Measurements from ENCODE around the gene ERBB4. TPM values are rescaled to one million over a fixed set of nuclear protein-coding genes. Genes with fewer than 3 reads are reported as not detected.
"Not testable (repeated sequence)": the region's sequence is repeated elsewhere in the genome, so short reads cannot be mapped to it uniquely, and the experiment has no call there.

ERBB4 gene
- polyA plus RNA-seq, 1 experiment = not detected

- ChIA-PET POLR2A (no interaction called here), CTCF (no interaction called here)
- Histone ChIP-seq H3K9me3 (ENCODE audit: control insufficient read depth, insufficient read depth, low read length) (no peaks in the 10 kb centered on the region), H3K4me3 (ENCODE audit: low read depth, low read length) (no peak overlapping the region), H3K27me3 (ENCODE audit: control insufficient read depth, insufficient read depth, low read length) (no peaks in the 10 kb centered on the region), H3K27ac (ENCODE audit: low read depth, low read length) (no peak overlapping the region)
- DNase-seq (ENCODE audit: low read depth, low spot score) = no peak
- TF ChIP-seq, protein P1, sequence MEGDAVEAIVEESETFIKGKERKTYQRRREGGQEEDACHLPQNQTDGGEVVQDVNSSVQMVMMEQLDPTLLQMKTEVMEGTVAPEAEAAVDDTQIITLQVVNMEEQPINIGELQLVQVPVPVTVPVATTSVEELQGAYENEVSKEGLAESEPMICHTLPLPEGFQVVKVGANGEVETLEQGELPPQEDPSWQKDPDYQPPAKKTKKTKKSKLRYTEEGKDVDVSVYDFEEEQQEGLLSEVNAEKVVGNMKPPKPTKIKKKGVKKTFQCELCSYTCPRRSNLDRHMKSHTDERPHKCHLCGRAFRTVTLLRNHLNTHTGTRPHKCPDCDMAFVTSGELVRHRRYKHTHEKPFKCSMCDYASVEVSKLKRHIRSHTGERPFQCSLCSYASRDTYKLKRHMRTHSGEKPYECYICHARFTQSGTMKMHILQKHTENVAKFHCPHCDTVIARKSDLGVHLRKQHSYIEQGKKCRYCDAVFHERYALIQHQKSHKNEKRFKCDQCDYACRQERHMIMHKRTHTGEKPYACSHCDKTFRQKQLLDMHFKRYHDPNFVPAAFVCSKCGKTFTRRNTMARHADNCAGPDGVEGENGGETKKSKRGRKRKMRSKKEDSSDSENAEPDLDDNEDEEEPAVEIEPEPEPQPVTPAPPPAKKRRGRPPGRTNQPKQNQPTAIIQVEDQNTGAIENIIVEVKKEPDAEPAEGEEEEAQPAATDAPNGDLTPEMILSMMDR (IDR thresholded peaks at IDR 0.05; ENCODE audit: low read depth, low read length) = no peak
Measured at GRCh38 chr2:212465456-212465855, 73.1 kb downstream of the ERBB4 start.

DNA sequence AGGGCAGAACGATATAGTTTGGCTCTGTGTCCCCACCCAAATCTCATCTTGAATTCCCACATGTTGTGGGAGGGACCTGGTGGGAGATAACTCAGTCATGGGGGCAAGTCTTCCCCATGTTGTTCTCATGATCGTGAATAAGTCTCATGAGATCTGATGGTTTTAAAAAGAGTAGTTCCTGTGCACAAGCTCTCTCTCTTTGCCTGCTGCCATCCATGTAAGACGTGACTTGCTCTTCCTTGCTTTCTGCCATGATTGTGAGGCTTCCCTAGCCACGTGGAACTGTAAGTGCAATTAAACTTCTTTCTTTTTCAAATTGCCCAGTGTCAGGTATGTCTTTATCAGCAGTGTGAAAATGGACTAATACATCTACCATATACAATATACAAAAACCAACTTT, 76.9 kb downstream of the ERBB4 start:
- CTCF ChIA-PET; DNase-seq (ENCODE audit: low read depth, low spot score); H3K27ac ChIP-seq (ENCODE audit: low read depth, low read length); H3K27me3 ChIP-seq (ENCODE audit: control insufficient read depth, insufficient read depth, low read length); H3K9me3 ChIP-seq (ENCODE audit: control insufficient read depth, insufficient read depth, low read length); POLR2A ChIA-PET; H3K4me3 ChIP-seq (ENCODE audit: low read depth, low read length): not testable (repeated sequence)

DNA sequence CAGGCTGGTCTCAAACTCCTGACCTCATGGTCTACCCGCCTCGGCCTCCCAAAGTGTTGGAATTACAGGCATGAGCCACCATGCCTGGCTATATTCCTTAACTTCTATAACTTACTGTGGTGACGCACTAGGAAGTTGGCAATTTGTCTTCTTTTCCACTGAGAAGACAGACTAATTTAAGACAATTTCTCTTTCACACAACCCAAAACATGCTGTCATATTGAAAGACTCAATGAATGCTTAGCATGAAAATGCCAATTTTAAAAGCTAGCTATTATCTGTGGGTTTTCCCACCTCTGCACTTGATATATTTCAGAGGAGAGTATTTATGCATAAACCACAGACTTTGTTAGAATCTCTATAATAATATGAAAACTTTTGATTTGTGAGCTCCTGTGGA, 84.5 kb downstream of the ERBB4 start:
- TF ChIP-seq, protein P1 (IDR thresholded peaks at IDR 0.05; ENCODE audit: low read depth, low read length) = no peak
- POLR2A ChIA-PET = no interaction called here

GRCh38 chr2:212451786-212452231, 86.8 kb downstream of the ERBB4 start:
- Histone ChIP-seq H3K27ac (ENCODE audit: low read depth, low read length) (no peak overlapping the region), H3K27me3 (ENCODE audit: control insufficient read depth, insufficient read depth, low read length) (no peaks in the 10 kb centered on the region), H3K4me3 (ENCODE audit: low read depth, low read length) (no peak overlapping the region), H3K9me3 (ENCODE audit: control insufficient read depth, insufficient read depth, low read length) (no peaks in the 10 kb centered on the region)
- POLR2A ChIA-PET = interaction anchor here (0.7 kb wide), 1 partner anchor 43 kb away, joined by 6 read pairs; no protein-coding TSS in a partner anchor
- TF ChIP-seq, protein P1 (IDR thresholded peaks at IDR 0.05; ENCODE audit: low read depth, low read length) = no peak
- CTCF ChIA-PET = no interaction called here
- DNase-seq (ENCODE audit: low read depth, low spot score) = no peak

More for the DNA sequence above, 84.5 kb downstream of the ERBB4 start:
- Histone ChIP-seq H3K9me3 (ENCODE audit: control insufficient read depth, insufficient read depth, low read length) (no peaks in the 10 kb centered on the region), H3K4me3 (ENCODE audit: low read depth, low read length) (no peak overlapping the region), H3K27me3 (ENCODE audit: control insufficient read depth, insufficient read depth, low read length) (no peaks in the 10 kb centered on the region), H3K27ac (ENCODE audit: low read depth, low read length) (no peak overlapping the region)
- CTCF ChIA-PET = no interaction called here
- no peak for DNase-seq (ENCODE audit: low read depth, low spot score)

- no peak for DNase-seq (ENCODE audit: low read depth, low spot score)
- POLR2A ChIA-PET = no interaction called here
- H3K27me3 ChIP-seq (ENCODE audit: control insufficient read depth, insufficient read depth, low read length) = no peaks in the 10 kb centered on the region
- CTCF ChIA-PET = no interaction called here
- no peak overlapping the region for H3K27ac ChIP-seq (ENCODE audit: low read depth, low read length)
- TF ChIP-seq, protein P1 (IDR thresholded peaks at IDR 0.05; ENCODE audit: low read depth, low read length) = no peak
- H3K4me3 ChIP-seq (ENCODE audit: low read depth, low read length) = no peak overlapping the region
- H3K9me3 ChIP-seq (ENCODE audit: control insufficient read depth, insufficient read depth, low read length) = no peaks in the 10 kb centered on the region
Measured at GRCh38 chr2:212448698-212449097, 89.9 kb downstream of the ERBB4 start.

GRCh38 chr2:212441821-212442220, 96.8 kb downstream of the ERBB4 start:
- H3K27me3 ChIP-seq (ENCODE audit: control insufficient read depth, insufficient read depth, low read length) = no peaks in the 10 kb centered on the region
- H3K27ac ChIP-seq (ENCODE audit: low read depth, low read length) = no peak overlapping the region
- CTCF ChIA-PET = no interaction called here
- POLR2A ChIA-PET = no interaction called here
- no peak for DNase-seq (ENCODE audit: low read depth, low spot score)
- no peak overlapping the region for H3K4me3 ChIP-seq (ENCODE audit: low read depth, low read length)
- TF ChIP-seq, protein P1 (IDR thresholded peaks at IDR 0.05; ENCODE audit: low read depth, low read length) = no peak
- H3K9me3 ChIP-seq (ENCODE audit: control insufficient read depth, insufficient read depth, low read length) = no peaks in the 10 kb centered on the region; the same call in 1 of the 2 replicates
